GM21786 (cell line): ENCODE results near the gene TSHZ2.

ENCODE experiments used
- ATAC-seq: cut with Tn5 transposase; IDR thresholded peaks from one replicate; pipeline ENCODE4 v1.9.1; 2021; ENCODE audit not compliant: unreplicated experiment

TSHZ2 gene

DNA sequence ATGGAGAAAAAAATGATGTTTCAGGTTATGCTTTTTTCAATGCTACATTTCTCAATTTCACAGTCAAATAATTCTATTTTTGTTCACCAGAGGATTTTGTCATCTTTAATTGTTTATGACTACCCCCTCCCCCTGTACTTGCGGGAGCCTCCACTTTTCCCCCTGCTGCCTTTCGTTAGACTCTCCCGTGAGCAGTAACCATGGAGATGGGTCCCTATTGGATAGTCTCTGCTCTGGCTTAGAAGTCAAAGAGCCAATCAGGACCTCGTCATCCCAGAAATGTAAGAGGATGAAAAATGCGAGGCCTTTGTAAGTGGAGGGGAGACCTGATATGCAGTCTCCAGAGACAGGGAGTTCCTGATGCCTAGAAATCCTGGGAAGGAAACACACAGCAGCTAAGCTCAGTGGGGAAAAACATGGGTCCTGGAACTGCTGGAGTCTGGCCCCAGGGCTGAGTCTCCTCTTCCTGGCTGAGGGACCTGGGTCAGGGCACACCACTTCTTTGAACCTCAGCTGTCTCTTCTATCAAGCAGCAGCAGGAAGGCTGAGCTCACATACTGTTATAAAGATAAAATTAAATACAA, 298.7 kb downstream of the TSHZ2 start:
- no peak for ATAC-seq

DNA sequence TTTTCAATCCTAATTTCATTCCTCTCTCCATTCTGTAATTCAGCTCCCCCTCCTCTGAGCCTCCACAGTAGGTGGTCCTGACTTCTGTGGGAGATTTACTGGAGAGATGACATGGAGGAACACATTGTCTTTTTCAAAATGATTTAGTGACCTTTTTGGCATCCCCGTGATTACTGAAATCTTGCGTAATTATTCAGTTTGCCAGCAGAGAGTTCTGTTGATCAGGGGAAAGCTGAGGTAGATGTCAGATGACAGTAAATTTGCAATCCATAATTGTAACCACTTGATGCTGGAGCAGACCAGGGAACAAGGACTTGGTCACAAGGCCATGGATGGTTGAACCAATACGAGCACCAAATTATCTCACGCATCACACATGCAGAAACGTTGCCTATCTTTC, 302.2 kb downstream of the TSHZ2 start:
- ATAC-seq = no peak

DNA sequence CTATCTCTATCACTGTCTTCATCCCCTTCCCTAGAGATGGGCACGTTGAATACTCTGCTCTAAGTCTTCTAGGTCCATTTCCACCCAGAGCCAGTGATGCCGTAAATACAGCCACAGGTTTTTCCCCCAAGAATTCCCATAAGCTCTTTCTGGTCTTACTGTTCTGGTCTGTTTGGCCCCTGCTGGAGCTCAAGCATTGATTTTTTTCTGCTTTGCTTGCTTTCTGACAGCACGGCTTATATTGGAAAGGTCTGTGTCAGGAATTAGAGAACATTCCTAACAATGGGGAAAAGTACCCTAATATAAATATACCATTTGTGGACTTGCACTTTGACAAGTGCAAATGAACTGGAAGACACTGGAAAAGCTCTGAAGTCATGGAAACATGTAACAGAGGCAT, 302.6 kb downstream of the TSHZ2 start:
- ATAC-seq = no peak

DNA sequence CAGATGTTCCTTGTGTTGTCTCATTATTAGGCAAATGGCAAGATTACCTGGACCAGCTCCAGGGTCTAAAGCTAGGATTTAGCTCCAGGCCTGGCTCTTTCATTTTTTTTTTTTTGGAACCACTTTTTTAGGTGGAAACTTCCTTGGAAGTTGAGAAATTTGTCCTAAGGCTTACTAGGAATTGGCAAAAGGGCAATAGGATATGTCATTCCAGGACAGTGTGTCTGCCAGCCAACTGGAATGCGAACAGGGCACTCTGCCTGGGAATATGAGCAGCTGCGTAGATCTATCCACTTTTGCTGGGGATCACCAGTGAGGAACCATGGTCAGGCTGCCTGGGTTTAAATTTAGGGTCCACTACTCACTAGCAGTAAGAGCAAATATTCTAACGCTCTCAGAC, 304.0 kb downstream of the TSHZ2 start:
- no peak for ATAC-seq

DNA sequence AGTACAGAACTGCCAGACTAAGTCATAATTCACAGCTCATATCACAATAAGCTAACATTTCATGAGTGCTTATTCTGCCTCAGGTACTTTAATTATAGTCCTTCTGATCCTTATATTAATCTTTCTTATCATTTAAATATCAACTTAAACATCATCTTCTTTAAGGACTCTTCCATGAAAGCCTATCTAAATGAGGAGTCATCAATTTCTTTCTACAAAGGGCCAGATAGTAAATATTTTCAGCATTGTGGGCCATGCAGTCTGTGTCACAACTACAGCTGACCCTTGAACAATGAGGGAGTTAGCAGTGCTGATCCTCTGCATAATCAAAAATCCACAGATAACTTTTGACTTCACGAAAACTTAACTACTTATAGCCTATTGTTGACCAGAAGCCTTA, 306.4 kb downstream of the TSHZ2 start:
- ATAC-seq = no peak

DNA sequence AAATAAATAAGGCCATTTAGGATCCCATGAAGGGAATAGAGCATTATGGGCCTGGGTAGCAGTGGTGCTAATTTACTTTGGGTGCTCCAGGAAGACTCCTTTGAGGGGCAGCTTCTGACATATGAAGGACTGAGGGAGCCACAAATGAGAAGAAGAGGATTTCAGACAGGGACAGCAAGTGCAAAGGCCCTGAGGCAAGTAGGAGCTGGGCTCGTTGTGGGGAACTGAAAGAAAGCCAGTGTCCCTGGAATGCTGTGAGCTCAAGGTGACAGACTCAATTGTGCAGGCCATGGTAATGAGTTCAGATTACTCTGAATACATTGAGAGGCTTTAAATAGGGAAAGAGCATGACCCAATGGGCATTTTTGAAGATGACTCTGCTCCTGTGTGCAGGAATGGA, 307.6 kb downstream of the TSHZ2 start:
- no peak for ATAC-seq

DNA sequence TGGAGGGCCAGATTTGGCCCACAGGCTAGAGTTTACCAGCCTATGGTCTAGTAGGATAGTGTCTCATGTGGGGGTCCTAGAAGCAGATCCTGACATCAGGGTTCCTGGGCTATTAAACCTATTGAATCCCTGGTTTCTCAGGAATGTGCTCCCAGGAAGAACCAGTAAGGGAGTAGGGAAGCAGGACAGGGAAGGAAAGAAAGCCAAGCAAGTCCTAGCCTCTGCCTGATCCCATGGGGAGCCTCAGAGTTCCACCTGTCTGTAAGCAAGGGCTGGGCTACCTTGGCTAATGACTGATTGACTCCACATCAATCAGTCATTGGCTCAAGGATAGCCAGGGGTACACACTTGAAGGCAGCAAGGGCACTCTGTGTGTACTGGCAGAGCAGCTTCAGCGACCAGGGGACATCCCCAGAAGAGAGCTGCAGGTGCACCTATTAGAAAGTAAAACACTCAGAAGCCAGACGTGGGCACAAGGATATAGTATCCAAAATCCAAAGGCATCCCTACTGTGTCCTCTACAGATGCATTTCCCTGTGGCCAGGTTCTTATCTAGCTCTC, 309.5 kb downstream of the TSHZ2 start:
- ATAC-seq = no peak

DNA sequence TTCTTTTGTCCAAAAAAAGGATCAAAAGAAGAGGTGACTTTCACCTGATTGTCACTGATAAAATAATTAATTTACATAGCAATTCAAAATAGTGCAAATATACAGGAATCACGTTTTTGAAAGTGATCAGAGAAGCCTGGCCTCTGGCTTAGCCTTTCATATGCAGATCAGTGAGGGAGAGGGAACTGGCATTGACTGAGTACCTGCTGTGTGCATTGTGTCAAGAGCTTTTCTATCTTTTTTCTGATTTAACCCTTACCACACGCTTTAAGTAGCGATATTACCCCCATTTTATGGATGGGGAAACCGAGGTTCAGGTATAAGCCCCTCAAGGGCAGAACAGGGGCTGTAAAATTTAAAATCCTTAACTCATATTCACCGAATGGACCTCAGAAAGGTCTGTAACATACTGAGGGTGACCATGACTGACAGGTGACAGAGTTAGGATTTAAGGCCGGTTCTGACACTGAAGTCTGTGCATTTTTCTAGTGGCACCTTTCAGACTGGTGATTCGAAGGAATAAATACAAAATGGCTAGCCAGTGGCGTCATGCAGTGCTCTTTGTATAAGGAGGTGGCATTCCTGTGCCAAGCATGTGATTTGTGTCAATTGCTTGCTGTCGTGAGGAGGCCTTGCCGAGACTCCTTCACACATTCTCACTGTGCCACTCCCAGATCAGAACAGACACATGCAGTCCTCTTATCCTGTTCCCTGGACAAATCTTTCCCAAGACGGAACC, 310.2 kb downstream of the TSHZ2 start:
- no peak for ATAC-seq

DNA sequence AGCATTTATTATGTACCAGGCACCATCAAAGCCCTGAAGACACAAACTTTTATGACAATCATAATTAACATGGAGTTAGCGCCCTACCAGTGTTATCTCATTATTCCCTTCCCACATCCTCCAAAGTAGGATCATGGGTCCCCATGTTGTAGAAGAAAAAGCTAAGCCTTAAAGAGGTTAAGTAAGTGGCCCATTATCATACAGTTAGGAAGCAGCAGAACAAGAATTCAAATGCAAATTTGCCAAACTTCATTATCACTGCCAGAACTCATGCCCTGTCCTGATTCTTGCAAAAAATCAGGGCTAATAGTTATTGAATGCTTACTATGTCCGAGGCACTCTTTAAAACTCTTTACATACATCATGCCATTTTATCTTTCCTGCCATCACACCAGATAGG, 310.9 kb downstream of the TSHZ2 start:
- no peak for ATAC-seq

DNA sequence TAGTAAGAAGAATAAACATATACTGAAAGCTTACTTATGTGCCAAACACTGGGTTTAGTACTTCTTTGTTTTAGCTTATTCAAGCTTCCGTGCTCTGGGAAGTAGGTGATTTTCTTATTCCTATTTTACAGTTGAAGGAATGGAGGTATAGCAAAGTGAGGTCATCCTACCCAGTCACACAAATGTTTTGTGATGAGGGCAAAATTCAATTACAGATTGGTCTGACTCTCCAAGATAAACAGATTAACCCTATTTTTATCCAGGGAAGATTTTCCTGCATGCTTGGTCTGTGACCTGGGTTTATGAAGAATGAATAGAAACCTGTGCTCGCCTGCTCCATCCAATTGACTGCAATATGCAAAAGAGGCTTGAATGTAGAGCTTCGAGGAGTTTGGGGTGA, 311.4 kb downstream of the TSHZ2 start:
- no peak for ATAC-seq

DNA sequence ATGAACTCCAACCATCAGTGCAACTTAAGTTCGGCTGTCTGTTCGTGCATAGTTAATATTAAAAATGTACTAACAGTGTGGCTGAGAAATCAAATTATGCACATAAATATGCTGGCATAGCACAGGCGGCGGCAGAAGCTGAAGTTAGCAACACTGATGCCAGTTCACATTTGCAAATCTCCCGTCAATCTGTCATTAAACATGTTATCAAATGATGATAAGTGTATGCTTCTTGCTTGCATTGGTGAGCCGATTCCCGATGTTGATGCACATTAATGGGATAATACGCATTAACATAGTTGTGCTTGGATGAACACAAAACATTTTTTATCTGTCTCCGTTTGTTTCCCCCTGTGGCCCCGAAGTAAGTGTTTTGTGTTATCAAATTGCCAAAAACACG, 312.1 kb downstream of the TSHZ2 start:
- no peak for ATAC-seq

DNA sequence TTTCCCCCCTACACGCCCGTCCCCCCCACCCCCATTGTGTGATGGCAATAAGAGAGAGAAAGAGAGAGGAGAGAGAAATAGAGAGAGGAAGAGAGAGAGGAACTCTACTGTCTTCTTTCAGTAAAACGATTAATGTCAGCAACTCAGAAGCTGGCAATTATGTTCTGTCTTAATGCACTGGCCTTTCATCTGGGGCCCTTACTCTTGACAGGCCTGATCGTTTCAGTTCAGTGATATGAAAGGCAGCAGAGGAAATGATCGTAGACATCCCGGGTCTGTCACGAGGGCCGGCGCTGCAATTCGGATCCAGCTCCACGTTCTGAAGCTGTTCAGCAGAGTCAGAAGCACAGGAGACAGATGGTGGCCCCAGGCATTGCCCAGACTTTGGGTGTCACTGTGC, 312.5 kb downstream of the TSHZ2 start:
- ATAC-seq = no peak

DNA sequence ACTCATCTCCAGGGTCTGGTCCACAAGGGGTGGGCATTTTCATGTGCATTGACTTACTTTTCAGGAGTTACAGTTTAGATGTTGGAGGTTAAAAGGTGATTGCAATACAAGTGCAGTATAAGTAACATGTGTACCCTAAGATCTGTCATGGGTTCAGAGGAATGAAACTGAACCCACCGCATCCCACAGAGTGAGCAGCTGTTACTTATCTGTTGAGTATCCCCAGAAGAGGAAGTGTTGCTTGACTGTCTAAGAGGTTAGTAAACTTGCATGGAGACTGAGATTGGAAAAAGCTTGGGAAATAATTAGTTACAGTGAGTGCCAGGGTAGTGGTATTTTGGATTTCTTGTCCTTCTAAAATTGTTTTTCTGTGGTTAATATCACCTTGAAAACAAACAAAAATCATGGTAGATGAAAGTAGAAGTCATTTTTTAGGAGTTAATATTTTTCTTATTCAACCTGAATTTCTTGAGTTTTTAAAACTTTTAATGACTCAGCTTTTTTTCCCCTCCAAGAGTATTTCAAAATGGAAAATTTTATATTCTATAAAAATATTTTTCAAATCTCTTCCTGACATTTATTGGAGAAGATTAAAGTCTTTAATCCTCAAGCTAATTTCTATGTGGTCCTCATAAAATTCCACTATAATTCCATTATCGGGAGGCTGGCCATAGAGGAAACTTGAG, 315.3 kb downstream of the TSHZ2 start:
- no peak for ATAC-seq

DNA sequence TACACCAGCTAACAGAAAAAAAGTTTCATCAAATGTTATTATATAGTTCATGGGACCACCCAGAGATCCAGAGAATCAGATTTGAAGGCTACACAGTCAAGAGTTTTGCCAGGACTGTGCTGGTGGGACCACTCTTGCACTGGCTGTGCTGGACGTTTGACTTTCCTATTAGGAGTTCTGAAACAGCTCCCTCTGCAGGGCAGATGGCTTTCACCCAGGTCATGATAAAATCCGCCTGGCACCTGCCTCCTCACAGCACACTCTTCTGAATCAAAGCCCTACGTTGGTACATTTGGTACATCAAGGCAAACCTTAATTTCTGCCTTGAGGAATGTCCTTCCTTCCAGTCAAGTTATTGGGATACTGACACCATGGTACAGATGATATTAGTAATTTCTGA, 319.4 kb downstream of the TSHZ2 start:
- no peak for ATAC-seq

DNA sequence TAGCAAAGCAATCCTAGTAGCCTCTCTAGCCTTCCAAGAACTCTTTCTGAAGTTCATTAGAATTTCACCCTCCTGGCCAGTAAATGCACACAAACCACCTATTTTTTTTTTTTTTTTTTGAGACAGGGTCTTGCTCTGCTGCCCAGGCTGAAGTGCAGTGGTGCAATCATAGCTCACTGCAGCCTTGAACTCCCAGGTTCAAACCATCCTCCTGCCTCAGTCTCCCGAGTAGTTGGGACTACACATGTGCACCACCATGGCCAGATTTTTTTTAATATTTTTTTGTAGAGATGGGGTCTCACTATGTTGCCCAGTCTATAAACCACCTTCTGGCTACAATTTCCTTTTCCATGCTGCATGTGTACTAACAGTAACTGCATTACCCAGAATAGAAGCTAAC, 320.2 kb downstream of the TSHZ2 start:
- ATAC-seq = no peak

DNA sequence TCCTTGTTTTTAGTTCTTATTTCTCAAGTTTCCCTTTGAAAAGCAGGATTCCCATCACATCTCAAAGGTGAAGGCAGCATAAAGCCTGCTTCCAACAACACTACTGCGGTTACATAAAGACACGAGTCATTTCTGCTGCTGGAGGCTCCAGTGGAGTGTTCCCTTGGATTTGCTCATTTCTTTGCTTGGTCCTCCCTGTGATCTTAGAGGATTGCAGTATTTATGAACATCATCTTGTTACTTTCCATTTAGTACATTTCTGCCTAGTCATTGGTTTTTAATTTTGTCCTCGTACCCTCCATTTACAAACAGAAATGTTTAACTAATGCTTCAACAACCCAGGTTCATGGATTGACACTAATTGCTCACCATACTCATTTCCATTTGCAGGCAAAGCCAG, 322.6 kb downstream of the TSHZ2 start:
- no peak for ATAC-seq

DNA sequence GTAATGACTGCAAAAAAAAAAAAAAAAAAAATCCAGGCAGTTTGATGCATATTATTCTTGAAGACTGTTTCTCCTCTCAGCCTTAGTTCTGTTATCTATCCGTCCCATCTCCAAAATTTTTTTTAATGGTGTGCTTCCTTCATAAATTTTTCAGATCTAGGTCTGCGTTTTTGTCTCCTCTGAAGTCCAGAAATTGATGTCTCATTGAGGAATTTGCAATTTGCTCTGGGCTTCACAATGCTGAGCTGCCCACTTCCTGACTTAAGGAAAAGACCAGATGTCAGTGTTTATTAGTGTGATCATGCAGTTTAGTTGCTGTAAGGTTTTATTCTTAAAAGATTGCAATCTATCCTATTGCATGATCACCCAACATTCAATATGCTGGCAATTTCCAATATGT, 323.9 kb downstream of the TSHZ2 start:
- no peak for ATAC-seq

DNA sequence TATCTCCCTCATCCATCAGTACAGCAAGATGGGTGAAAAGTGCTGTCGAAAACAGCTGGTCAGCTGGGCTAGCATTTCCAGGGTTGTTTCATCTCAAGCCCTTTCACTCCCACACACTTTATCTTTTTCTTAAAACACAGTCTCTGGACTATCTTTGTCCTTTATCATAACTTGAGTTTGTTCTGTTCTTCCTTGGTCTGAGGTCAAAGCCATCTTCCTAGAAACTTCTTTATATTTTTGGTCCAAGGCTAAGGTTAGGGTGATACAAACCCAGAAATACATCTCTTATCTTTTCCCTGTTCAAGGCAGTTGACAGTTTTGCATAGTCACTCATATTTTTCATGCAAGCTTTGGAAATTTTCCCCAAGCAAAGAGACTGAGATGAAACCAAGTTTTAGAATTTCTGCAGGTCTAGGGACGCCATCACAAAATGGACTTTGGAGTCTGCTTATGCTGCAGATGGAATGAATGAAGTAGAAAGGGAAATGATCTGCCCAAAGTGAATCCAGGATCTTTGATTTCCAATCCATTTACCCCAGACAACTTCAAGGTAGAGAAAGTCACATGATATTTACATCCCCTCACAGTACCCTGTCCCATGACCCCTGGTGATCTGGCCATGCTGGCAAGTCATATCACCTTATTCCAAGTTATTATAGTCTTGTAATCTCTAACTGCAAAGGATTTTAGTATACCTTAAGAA, 324.4 kb downstream of the TSHZ2 start:
- ATAC-seq = no peak

DNA sequence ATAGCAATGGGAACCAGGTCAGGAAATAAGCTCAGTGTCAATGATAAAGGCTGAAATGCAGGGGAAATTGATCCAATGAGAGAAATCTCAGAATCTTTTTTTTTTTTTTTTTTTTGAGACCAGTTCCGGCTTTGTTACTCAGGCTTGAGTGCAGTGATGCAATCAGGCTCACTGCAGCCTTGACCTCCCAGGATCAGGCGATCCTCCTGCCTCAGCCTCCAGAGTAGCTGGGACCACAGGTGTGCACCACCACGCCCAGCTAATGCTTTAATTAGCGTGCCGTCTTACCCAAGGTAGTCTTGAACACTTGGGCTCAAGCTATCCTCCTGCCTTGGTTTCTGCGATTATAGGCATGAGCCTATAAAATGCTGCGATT, 325.0 kb downstream of the TSHZ2 start:
- ATAC-seq = no peak

DNA sequence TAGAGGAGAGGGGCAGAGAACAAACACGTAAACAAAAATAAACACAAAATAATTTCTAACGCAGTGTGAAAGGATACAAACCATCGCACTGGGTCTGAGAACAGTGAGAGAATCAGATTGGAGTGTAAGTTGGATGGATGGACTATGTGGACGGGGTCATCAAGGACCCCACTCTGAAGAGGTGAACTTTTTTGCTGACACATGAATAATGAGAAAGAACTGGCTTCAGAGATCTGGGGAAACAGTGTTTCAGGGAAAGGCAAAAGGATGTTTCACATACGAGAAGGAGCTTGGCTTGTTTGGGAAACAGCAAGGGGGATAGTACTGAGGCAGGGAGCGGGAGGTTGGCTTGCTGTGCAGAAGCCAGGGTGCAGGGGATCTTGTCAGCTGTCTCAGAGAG, 326.1 kb downstream of the TSHZ2 start:
- ATAC-seq = no peak

DNA sequence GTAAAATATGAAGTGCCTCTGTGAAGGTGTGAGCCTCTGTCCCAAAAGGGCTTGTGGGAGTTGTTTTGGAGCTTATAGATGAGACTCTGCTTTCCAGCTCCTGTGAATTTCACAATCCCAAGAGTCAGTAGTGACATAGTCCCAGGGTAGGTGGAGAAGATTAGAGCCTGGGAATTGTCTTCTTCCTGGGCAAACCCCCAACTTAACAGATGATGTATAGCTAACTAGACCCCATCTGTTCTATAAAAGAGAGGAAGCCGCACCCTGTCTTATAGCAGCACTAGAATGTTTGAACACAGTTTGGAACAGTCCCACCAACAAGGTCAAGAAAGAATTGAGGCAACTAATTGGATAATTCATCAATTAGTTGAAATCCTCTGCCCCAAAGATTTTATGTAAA, 326.8 kb downstream of the TSHZ2 start:
- ATAC-seq = no peak

DNA sequence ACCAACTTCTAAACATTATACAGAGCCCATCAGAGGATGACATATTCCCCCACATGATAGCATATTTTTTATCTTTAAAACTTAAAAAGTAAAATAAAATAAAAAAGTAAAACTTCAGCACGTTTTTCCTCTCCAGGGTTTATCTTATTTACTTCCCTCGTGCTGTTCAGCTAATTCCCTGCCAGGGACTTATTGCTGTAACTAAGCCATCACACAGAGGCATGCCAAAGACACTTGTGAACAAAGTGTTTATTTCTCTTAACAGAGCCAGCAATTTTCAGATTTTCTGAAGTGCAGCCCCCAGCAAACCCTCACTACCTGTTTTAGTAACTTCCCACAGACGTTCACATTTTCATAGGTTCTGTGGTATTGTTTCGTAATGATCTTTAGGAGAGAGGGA, 327.7 kb downstream of the TSHZ2 start:
- ATAC-seq = no peak
